Ascending aorta (tissue), 2 donors: Measurements from ENCODE around the gene CNGA2. TPM values are rescaled to one million over a fixed set of nuclear protein-coding genes. Genes with fewer than 3 reads are reported as not detected.

Experiments used
- DNase-seq, 2 donors: peaks; one replicate each; pipeline ENCODE4 v3.0.0-alpha.2; 2019; ENCODE audit warnings: low spot score in 2 of 2
- H3K27ac ChIP-seq, 2 donors: fragments of 200-600 bp; sonication (generic); one replicate each; pipeline ENCODE4 v1.5.1; 2016 to 2017; ENCODE audit warnings: mild to moderate bottlenecking in 1 of 2
- H3K27me3 ChIP-seq: fragments of 200-600 bp; sonication (generic); one replicate; pipeline ENCODE4 v1.5.1; 2017
- H3K36me3 ChIP-seq, 2 donors: fragments of 200-600 bp; sonication (generic); one replicate each; pipeline ENCODE4 v1.5.1; 2016
- H3K4me1 ChIP-seq, 2 donors: fragments of 200-600 bp; sonication (generic); one replicate each; pipeline ENCODE4 v1.5.1; 2016 to 2017; ENCODE audit warnings: mild to moderate bottlenecking in 1 of 2
- H3K4me3 ChIP-seq, 2 donors: fragments of 200-600 bp; sonication (generic); one replicate each; pipeline ENCODE4 v1.5.1; 2016 to 2017; ENCODE audit warnings: mild to moderate bottlenecking in 1 of 2
- H3K9me3 ChIP-seq, 2 donors: fragments of 200-600 bp; sonication (generic); one replicate each; pipeline ENCODE4 v1.5.1; 2016
- CTCF ChIP-seq, 3 experiments: fragments of 200-600 bp in 2 of 3; fragments of 450-650 bp in 1 of 3; sonication (generic) in 2 of 3; IDR thresholded peaks; one replicate each; pipeline ENCODE4 v1.5.1; 2016 to 2019; ENCODE audit warnings: antibody characterized with exemption in 3 of 3, mild to moderate bottlenecking in 1 of 3, moderate library complexity in 1 of 3
- intact Hi-C: fragments of 100-400 bp; cut with DNase I; formaldehyde crosslinking; loops from one replicate; pipeline ENCODE4 v1.15.1; 2023
- total RNA-seq: library from RNA; depleted of rRNA; stranded (reverse); fragments of >200 nt; gene quantifications from one replicate; pipeline ENCODE4 v1.1.0, GENCODE V29; 2016

Gene CNGA2
- total RNA-seq, 1 donor from 2014 or later, result not detected

GRCh38 chrX:151723156-151723760 lies 11.3 kb upstream of the CNGA2 start:
- no peaks in the 10 kb centered on the region for H3K4me1 ChIP-seq
- no peak for TF ChIP-seq CTCF (IDR thresholded peaks at IDR 0.05)
- no peak for DNase-seq
- H3K27me3 ChIP-seq, result no peaks in the 10 kb centered on the region
- no peak overlapping the region for H3K27ac ChIP-seq
- no peak overlapping the region for H3K4me3 ChIP-seq
- intact Hi-C loops, result no loop called here
- no peaks in the 10 kb centered on the region for H3K9me3 ChIP-seq
- H3K36me3 ChIP-seq, result no peaks in the 10 kb centered on the region

GRCh38 chrX:151724563-151725337 lies 9.8 kb upstream of the CNGA2 start:
- intact Hi-C loops, result no loop called here
- peak in 1 of 2 donors; percentile 50 for DNase-seq
- no peaks in the 10 kb centered on the region for H3K27me3 ChIP-seq

GRCh38 chrX:151725338-151725614 lies 9.3 kb upstream of the CNGA2 start:
- H3K27ac ChIP-seq, result no peak overlapping the region
- no peak overlapping the region for H3K4me3 ChIP-seq
- H3K4me1 ChIP-seq, result no peaks in the 10 kb centered on the region
- intact Hi-C loops, result no loop called here
- no peaks in the 10 kb centered on the region for H3K9me3 ChIP-seq
- no peaks in the 10 kb centered on the region for H3K27me3 ChIP-seq
- TF ChIP-seq CTCF (IDR thresholded peaks at IDR 0.05), result no peak
- no peak for DNase-seq
- H3K36me3 ChIP-seq, result no peaks in the 10 kb centered on the region

More at GRCh38 chrX:151724563-151725337, 9.8 kb upstream of the CNGA2 start:
- no peak for TF ChIP-seq CTCF (IDR thresholded peaks at IDR 0.05)
- Histone ChIP-seq H3K4me3 (no peak overlapping the region), H3K27ac (no peak overlapping the region), H3K4me1 (no peaks in the 10 kb centered on the region), H3K36me3 (no peaks in the 10 kb centered on the region), H3K9me3 (no peaks in the 10 kb centered on the region)

- TF ChIP-seq CTCF (IDR thresholded peaks at IDR 0.05), result no peak
- no peaks in the 10 kb centered on the region for H3K27me3 ChIP-seq
- no peaks in the 10 kb centered on the region for H3K9me3 ChIP-seq
- no peaks in the 10 kb centered on the region for H3K4me1 ChIP-seq
- no peak overlapping the region for H3K4me3 ChIP-seq
- H3K36me3 ChIP-seq, result no peaks in the 10 kb centered on the region
- no peak overlapping the region for H3K27ac ChIP-seq
- DNase-seq, result peak in 1 of 2 donors; percentile 53
- intact Hi-C loops, result no loop called here
These were observed 7.8 kb upstream of the CNGA2 start for GRCh38 chrX:151726751-151727150.

- intact Hi-C loops, result no loop called here
- DNase-seq, result no peak
These were observed 7.2 kb upstream of the CNGA2 start for GRCh38 chrX:151727346-151727745.

More at GRCh38 chrX:151727346-151727745, 7.2 kb upstream of the CNGA2 start:
- no peaks in the 10 kb centered on the region for H3K9me3 ChIP-seq
- TF ChIP-seq CTCF (IDR thresholded peaks at IDR 0.05), result no peak
- H3K4me1 ChIP-seq, result no peaks in the 10 kb centered on the region
- no peaks in the 10 kb centered on the region for H3K27me3 ChIP-seq
- H3K27ac ChIP-seq, result no peak overlapping the region
- no peak overlapping the region for H3K4me3 ChIP-seq
- H3K36me3 ChIP-seq, result no peaks in the 10 kb centered on the region
